Heart right ventricle (tissue), 16 donors: ENCODE results near the gene TMEM234. TPM values are rescaled to one million over a fixed set of nuclear protein-coding genes. Genes with fewer than 3 reads are reported as not detected.

Experiments used
- ATAC-seq, 8 donors: fragments of 200-7000 bp; cut with Tn5 transposase; one replicate each; pipeline ENCODE4 v1.9.1; 2020; ENCODE audit warnings: mild to moderate bottlenecking in 8 of 8, moderate library complexity in 8 of 8, moderate number of reproducible peaks in 1 of 8
- DNase-seq, 2 donors: peaks; one replicate each; pipeline ENCODE4 v3.0.0-alpha.2; 2020
- H3K27ac ChIP-seq, 10 donors: fragments of 200-600 bp; sonication (generic) in 2 of 10; one replicate each; pipeline versions ENCODE4 v1.5.0 to v1.8.0; 2020 to 2022; ENCODE audit warnings: mild to moderate bottlenecking in 3 of 10
- H3K27me3 ChIP-seq, 7 donors: fragments of 200-600 bp; one replicate each; pipeline ENCODE4 v1.8.0; 2021 to 2022; ENCODE audit warnings: mild to moderate bottlenecking in 2 of 7
- H3K36me3 ChIP-seq, 9 donors: fragments of 200-600 bp; sonication (generic) in 1 of 9; one replicate each; pipeline versions ENCODE4 v1.5.0 to v1.8.0; 2020 to 2022; ENCODE audit warnings: mild to moderate bottlenecking in 2 of 9
- H3K4me1 ChIP-seq, 9 donors: fragments of 200-600 bp; sonication (generic) in 1 of 9; one replicate each; pipeline versions ENCODE4 v1.5.0 to v1.8.0; 2020 to 2022; ENCODE audit warnings: mild to moderate bottlenecking in 4 of 9
- H3K4me3 ChIP-seq, 10 donors: fragments of 200-600 bp; sonication (generic) in 2 of 10; one replicate each; pipeline versions ENCODE4 v1.5.0 to v1.8.0; 2020 to 2022; ENCODE audit warnings: mild to moderate bottlenecking in 7 of 10, moderate library complexity in 2 of 10
- H3K9me3 ChIP-seq, 11 donors: fragments of 200-600 bp in 10 of 11; sonication (generic) in 2 of 11; one replicate each; pipeline versions ENCODE4 v1.5.0 to v1.8.0; 2013 to 2022; ENCODE audit warnings: mild to moderate bottlenecking in 2 of 11, control low read depth in 1 of 11, moderate library complexity in 1 of 11
- WGBS, 2 donors: extraction: QIAGEN DNeasy Blood & Tissue Kit; methylation state at CpG; one replicate each; pipeline ENCODE4 v1.1.7; 2013; ENCODE audit warnings: inconsistent platforms in 1 of 2; 5-methylcytosine and 5-hydroxymethylcytosine counted together
- intact Hi-C, 10 donors: fragments of 100-400 bp; cut with DNase I; formaldehyde crosslinking; loops; one replicate each; pipeline versions ENCODE4 v1.11.1 to v1.14.2; 2022
- polyA plus RNA-seq, 2 donors: library from polyadenylated mRNA; stranded (reverse); fragments of 200-250 nt; gene quantifications; one replicate each; pipeline ENCODE4 v1.2.3, GENCODE V29; 2013
- total RNA-seq, 10 donors: library from RNA; stranded (reverse); fragmentation: NEBNext Ultra II Directional in 3 of 10; extraction: Animal tissue kit (Norgen Biotek cat#: 25700) in 3 of 10; gene quantifications; one replicate each; pipeline versions ENCODE4 v1.2.1 to v1.2.4, GENCODE V29; 2021 to 2023
- TF ChIP-seq, protein P1 (sequence below), 9 donors: fragments of 200-600 bp; sonication (generic) in 2 of 9; IDR thresholded peaks; one replicate each; pipeline versions ENCODE4 v1.5.0 to v1.8.0; 2021 to 2022; ENCODE audit warnings: antibody characterized with exemption in 9 of 9, mild to moderate bottlenecking in 5 of 9, moderate library complexity in 1 of 9
- donor health status: Arrhythmogenic right ventricular cardiomyopathy.
- donor health status: ischemic (EF 13 %, LVEDD 7.1; RV severe dilation, severe dysfunction).
- donor health status: healthy with polysubstance abuse.
- donor health status: DM: no; HTN: yes; CAD: no.
- donor health status: DM: no; HTN: no; CAD: no.
- donor health status: ischemic (EF 25% LVEDD 6.9; RV normal size, moderate dysfunction).
- donor health status: ischemic (EF 25% LVEDD 5.7; RV mildly dilated, moderate dysfunction).
- donor health status: healthy.
- donor health status: DM: yes; HTN: yes; CAD: no.
- donor health status: Ischemic cardiomyopathy.
- donor health status: ischemic (EF 35%, LVEDD 5.7; RV mildly dilated, moderate dysfunction).
- donor health status: nonischemic (EF 11% LVEDD 7.7; RV severe dilation, severe dysfunction).
- donor health status: DM: yes; HTN: yes; CAD: no.
- donor health status: PGD.
- donor health status: ischemic (EF 29% LVEDD 5.4; RV normal size, mild dysfunction).
- donor health status: nonischemic (EF 23%, LVEDD 6.1; RV moderate dilation, normal function).

The TMEM234 gene
- total and polyA plus RNA-seq, 12 donors, result 8.1 to 19.6 (median 11.3) TPM

DNA sequence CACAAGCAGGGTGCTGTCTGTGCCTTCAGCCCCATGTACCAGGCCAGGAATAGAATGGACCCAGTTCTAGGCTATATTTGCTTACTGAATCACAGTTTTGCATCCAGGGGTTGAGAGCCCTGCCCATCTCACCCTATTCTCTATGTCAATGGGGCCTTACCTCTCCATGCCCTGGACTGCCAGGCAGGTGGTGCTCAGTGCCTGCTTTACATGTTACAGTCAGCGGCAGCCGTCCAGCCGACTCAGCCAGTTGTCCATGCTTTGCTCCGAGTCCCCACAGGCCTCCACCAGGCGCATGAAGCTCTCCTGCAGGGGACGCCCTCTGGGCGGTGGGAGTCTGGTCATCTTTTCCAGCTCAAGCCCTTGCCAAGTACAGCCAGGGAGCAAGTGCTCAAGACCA, 12.6 kb upstream of the TMEM234 start:
- no peak for DNase-seq
- Histone ChIP-seq H3K27me3 (no peaks in the 10 kb centered on the region), H3K4me3 (no peak overlapping the region), H3K9me3 (no peaks in the 10 kb centered on the region), H3K36me3 (peaks cover 0 to 77% (median 24%) of the 10 kb centered on the region in 9 donors), H3K4me1 (peaks cover 0 to 19% (median 2%) of the 10 kb centered on the region in 9 donors), H3K27ac (no peak overlapping the region)
- ATAC-seq, result peak in 1 of 8 donors; percentile 14
- TF ChIP-seq, protein P1, sequence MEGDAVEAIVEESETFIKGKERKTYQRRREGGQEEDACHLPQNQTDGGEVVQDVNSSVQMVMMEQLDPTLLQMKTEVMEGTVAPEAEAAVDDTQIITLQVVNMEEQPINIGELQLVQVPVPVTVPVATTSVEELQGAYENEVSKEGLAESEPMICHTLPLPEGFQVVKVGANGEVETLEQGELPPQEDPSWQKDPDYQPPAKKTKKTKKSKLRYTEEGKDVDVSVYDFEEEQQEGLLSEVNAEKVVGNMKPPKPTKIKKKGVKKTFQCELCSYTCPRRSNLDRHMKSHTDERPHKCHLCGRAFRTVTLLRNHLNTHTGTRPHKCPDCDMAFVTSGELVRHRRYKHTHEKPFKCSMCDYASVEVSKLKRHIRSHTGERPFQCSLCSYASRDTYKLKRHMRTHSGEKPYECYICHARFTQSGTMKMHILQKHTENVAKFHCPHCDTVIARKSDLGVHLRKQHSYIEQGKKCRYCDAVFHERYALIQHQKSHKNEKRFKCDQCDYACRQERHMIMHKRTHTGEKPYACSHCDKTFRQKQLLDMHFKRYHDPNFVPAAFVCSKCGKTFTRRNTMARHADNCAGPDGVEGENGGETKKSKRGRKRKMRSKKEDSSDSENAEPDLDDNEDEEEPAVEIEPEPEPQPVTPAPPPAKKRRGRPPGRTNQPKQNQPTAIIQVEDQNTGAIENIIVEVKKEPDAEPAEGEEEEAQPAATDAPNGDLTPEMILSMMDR (IDR thresholded peaks at IDR 0.05), result no peak
- WGBS, 2 donors, result 80 to 88% methylated on average over 7 of the region's 7 CpGs
- intact Hi-C loops, result loop anchor here in 1 of 10 donors (5.0 kb wide), 1 partner anchor 93 kb away; no protein-coding TSS in a partner anchor

DNA sequence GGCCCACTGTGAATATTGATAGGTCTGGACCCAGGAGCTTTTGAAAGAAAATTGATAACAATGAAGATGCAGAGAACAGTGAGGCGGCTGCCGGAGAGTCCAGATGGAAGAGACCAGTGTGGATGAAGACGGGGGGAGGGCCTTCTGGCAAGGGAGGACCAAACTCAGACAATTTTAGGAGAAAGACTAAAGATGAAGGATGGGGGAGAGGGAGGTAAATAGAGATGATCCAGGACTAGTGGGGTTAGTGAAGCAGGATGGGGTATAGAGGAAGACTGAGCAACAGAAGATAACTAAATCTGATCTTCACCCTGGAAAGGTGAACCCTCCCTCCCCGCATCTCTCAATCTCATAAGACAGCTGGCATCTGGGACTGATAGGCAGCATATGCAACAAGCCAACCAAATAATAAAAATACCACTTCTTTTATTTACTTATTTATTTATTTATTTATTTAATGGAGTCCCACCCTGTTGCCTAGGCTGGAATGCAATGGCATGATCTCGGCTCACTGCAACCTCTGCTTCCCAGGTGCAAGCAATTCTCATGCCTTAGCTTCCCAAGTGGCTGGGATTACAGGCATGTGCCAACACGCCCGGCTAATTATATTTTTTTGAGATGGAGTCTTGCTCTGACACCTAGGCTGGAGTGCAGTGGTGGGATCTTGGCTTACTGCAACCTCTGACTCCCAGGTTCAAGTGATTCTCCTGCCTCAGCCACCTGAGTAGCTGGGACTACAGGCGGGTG, 10.6 kb upstream of the TMEM234 start:
- Histone ChIP-seq H3K4me1 (peaks cover 0 to 17% (median 0%) of the 10 kb centered on the region in 9 donors), H3K4me3 (no peak overlapping the region), H3K9me3 (no peaks in the 10 kb centered on the region), H3K36me3 (peaks cover 0 to 93% (median 42%) of the 10 kb centered on the region in 9 donors), H3K27me3 (no peaks in the 10 kb centered on the region), H3K27ac (no peak overlapping the region)
- DNase-seq (no peak), ATAC-seq (no peak)
- intact Hi-C loops, result no loop called here
- 90 to 92% methylated on average over 8 of the region's 8 CpGs for WGBS, 2 donors
- TF ChIP-seq, protein P1 (IDR thresholded peaks at IDR 0.05), result no peak

DNA sequence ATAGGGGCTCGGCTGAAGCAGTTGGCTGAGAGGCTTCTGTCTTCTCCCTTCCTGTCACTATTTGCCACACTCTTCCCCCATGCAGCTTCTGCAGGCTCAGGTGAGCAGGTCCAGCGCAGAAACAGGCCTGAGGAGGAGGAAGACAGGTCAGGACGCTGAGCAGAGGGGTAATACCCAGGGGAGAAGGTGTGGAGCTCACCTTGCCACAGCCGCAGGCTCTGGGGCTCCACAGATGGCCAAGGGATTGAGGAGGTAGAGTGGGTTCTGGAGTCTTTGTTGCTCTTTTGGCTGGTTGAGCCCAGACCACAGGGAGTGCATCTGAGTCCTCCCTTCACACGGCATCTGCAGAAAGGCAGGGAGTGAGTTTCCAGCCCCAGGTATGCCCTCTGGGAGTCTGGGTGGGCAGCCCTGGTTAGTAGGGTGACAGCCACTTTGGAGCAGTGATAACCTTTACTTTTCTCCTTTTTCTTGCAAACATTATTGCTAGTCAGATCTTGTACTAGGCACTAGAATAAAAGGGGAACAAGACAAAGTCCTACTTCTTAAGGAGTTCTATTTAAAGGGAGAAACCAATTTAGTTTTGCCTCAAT, 9.8 kb upstream of the TMEM234 start:
- ATAC-seq (no peak), DNase-seq (no peak)
- Histone ChIP-seq H3K36me3 (peaks cover 0 to 93% (median 46%) of the 10 kb centered on the region in 9 donors), H3K9me3 (no peaks in the 10 kb centered on the region), H3K27ac (no peak overlapping the region), H3K4me3 (no peak overlapping the region), H3K27me3 (no peaks in the 10 kb centered on the region), H3K4me1 (peaks cover 0 to 17% (median 0%) of the 10 kb centered on the region in 9 donors)
- intact Hi-C loops, result no loop called here
- TF ChIP-seq, protein P1 (IDR thresholded peaks at IDR 0.05), result no peak
- WGBS, 2 donors, result 78 to 81% methylated on average over 5 of the region's 5 CpGs

DNA sequence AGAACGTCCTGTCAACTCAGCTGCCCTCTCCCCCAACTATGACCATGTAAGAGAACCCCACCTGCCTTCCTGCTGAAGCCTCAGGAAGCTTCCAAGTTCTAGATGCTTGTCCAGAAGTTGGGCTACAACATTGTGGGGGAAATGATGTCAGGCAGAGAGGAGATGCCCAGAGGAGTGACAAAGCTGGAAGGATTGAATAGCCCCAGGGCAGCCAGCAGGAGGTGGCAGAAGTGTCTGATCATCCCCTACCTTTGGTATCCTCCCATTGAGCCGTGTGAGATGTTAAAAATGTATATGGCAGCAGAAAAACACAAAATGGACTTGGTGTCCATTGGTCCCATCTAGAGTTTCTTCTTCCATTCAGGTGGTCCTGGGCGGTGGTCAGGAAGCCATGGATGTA, 6.6 kb upstream of the TMEM234 start:
- Histone ChIP-seq H3K27me3 (no peaks in the 10 kb centered on the region), H3K9me3 (no peaks in the 10 kb centered on the region), H3K4me1 (peaks cover 0 to 8% (median 5%) of the 10 kb centered on the region in 9 donors), H3K4me3 (no peak overlapping the region), H3K27ac (no peak overlapping the region), H3K36me3 (peaks cover 0 to 100% (median 62%) of the 10 kb centered on the region in 9 donors)
- no peak for ATAC-seq
- no peak for DNase-seq
- WGBS, 2 donors, result 82 to 84% methylated on average over 3 of the region's 3 CpGs
- intact Hi-C loops, result loop anchor here in 1 of 10 donors (10.0 kb wide), 1 partner anchor 96 kb away; no protein-coding TSS in a partner anchor
- TF ChIP-seq, protein P1 (IDR thresholded peaks at IDR 0.05), result no peak
